Fibroblast of pulmonary artery (primary cell): Measurements from ENCODE around the gene JDP2.
"Not testable (repeated sequence)": the region's sequence is repeated elsewhere in the genome, so short reads cannot be mapped to it uniquely, and the experiment has no call there.

Experiments used
- DNase-seq: peaks from one replicate; pipeline ENCODE4 v3.0.0-alpha.2; 2010; ENCODE audit warnings: low read depth
- H3K4me3 ChIP-seq: replicated peaks from 2 replicates; pipeline ENCODE4 v1.5.1; 2011; ENCODE audit warnings: low read depth, mild to moderate bottlenecking, control low read depth, low read length, moderate library complexity
- TF ChIP-seq, protein P1 (sequence below): IDR thresholded peaks from 2 replicates; pipeline ENCODE4 v1.5.1; 2011; ENCODE audit warnings: mild to moderate bottlenecking, control low read depth, low read length, inconsistent platforms; ENCODE audit errors: missing control alignments

Gene JDP2

DNA sequence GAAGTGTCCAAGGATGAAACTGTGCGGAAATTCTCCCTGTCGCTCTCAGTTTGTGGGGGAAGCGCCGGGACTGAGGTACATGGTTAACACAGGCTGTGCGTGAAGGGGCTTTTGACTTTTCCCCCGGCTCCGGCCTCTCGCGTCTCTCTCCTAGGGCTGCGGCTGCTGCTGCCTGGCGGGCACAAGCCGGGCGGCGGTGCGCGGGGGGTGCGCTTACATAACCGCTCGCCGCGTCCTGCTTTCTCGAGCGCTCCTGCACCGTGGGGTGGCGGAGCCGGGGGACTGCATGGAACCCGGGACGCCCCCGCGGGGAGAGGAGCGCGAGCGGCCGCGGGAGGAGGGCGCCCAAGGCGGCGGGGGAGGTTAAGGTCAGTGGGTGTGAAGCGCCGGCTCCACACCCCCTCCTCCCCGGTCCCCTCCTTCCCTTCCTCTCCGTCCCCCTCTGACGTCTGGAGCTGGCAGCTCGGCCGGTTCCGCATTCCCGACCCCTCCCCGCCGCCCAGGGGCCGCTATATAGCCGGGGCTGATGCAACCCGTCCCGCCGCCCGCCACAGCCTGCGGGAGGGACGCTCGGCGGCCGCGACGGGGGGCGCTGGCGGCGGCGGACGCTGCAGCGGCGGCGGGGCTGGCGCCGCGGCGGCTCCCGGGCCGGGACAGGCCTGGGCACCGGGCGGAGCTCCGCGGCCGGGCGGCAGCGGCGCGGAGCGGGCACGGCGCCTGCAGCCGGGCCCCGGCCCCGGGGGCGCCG, at the start of gene JDP2:
JDP2 (plus strand) TSS at position 541 of the 748 bp plus-strand sequence. CDS start 9,899 bp downstream, outside the sequence.
- DNase-seq = peak; percentile 85

GRCh38 chr14:75379246-75379929, 48.4 kb upstream of the JDP2 start:
- H3K4me3 ChIP-seq = no peak overlapping the region
- DNase-seq = no peak
- TF ChIP-seq, protein P1, sequence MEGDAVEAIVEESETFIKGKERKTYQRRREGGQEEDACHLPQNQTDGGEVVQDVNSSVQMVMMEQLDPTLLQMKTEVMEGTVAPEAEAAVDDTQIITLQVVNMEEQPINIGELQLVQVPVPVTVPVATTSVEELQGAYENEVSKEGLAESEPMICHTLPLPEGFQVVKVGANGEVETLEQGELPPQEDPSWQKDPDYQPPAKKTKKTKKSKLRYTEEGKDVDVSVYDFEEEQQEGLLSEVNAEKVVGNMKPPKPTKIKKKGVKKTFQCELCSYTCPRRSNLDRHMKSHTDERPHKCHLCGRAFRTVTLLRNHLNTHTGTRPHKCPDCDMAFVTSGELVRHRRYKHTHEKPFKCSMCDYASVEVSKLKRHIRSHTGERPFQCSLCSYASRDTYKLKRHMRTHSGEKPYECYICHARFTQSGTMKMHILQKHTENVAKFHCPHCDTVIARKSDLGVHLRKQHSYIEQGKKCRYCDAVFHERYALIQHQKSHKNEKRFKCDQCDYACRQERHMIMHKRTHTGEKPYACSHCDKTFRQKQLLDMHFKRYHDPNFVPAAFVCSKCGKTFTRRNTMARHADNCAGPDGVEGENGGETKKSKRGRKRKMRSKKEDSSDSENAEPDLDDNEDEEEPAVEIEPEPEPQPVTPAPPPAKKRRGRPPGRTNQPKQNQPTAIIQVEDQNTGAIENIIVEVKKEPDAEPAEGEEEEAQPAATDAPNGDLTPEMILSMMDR = no peak

More for the DNA sequence above, at the start of gene JDP2:
- TF ChIP-seq, protein P1 = no peak
- peak within 1 kb of the TSS; percentile 75 for H3K4me3 ChIP-seq

DNA sequence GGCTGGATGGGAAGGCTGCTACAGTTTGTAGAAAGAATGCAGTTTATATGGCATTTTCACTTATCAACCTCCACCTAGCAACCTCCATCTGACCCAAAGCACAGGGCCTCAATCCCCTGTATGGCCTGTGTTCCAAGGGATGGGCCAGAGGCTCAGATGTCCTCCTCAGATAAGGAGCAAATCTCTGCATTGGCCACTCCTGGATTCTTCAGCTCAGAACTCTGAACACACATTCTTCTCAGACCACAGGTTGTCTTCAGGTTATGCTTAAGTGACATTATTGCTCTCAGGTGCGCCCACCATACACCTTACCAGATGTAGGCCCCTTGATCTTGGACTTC, 47.9 kb upstream of the JDP2 start:
- no peak for DNase-seq
- H3K4me3 ChIP-seq = no peak overlapping the region
- TF ChIP-seq, protein P1 = no peak

DNA sequence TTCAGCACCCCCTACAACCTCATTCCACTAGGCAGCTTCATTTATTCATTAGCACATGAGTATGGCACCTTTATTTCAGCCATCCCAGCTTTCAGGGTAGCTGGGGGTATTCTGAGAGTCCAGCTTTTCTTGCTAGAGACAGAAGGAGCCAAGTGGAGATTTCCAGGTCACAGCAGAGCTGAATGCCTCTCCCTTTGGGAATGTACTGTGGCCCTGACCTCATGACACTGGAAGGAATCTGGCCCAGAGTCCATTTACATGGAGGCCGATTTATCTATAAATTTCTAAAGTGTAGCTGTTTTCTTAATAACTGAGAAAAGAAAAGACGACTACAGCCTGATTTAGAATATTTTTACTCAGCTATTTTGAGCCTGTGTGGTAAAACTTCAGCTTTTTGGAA, 47.2 kb upstream of the JDP2 start:
- DNase-seq = no peak
- H3K4me3 ChIP-seq = no peak overlapping the region
- TF ChIP-seq, protein P1 = no peak

GRCh38 chr14:75381642-75382041, 46.2 kb upstream of the JDP2 start:
- DNase-seq = no peak
- no peak overlapping the region for H3K4me3 ChIP-seq
- TF ChIP-seq, protein P1 = no peak

GRCh38 chr14:75383219-75383618, 44.6 kb upstream of the JDP2 start:
- DNase-seq, H3K4me3 ChIP-seq: not testable (repeated sequence)

GRCh38 chr14:75383721-75384120, 44.1 kb upstream of the JDP2 start:
- no peak overlapping the region for H3K4me3 ChIP-seq
- TF ChIP-seq, protein P1 = no peak
- DNase-seq = no peak
